HepG2 (cell line): ENCODE measurements around the gene NPAS2. TPM values are rescaled to one million over a fixed set of nuclear protein-coding genes. Genes with fewer than 3 reads are reported as not detected.

Source experiments
- ARID5B ChIP-seq: IDR thresholded peaks from 2 replicates; pipeline ENCODE4 v1.4.0; 2020; ENCODE audit warnings: mild to moderate bottlenecking, missing genetic modification reagents
- ARNTL ChIP-seq: sonication (generic); formaldehyde crosslinking; IDR thresholded peaks from 2 replicates; pipeline ENCODE4 v1.4.0; 2020; ENCODE audit warnings: mild to moderate bottlenecking, missing genetic modification reagents
- ATM ChIP-seq: fragments of 450-650 bp; IDR thresholded peaks from 2 replicates; pipeline ENCODE4 v1.7.1; 2017; ENCODE audit warnings: mild to moderate bottlenecking, borderline replicate concordance
- IKZF1 ChIP-seq: fragments of 450-650 bp; IDR thresholded peaks from 2 replicates; pipeline ENCODE4 v1.7.1; 2016
- JUN ChIP-seq: sonication (generic); formaldehyde crosslinking; IDR thresholded peaks from 2 replicates; pipeline ENCODE4 v1.4.0; 2020; ENCODE audit warnings: mild to moderate bottlenecking, missing genetic modification reagents
- JUNB ChIP-seq: sonication (generic); formaldehyde crosslinking; IDR thresholded peaks from 2 replicates; pipeline ENCODE4 v1.8.0; 2022; ENCODE audit warnings: missing genetic modification reagents, mild to moderate bottlenecking, borderline replicate concordance
- JUND ChIP-seq: sonication (generic); formaldehyde crosslinking; IDR thresholded peaks from 2 replicates; pipeline ENCODE4 v1.8.0; 2022; ENCODE audit warnings: mild to moderate bottlenecking, missing genetic modification reagents
- KDM6A ChIP-seq: IDR thresholded peaks from 2 replicates; pipeline ENCODE4 v1.6.1; 2016; ENCODE audit warnings: low read depth
- MEF2D ChIP-seq: sonication (generic); formaldehyde crosslinking; IDR thresholded peaks from 2 replicates; pipeline ENCODE4 v1.5.1; 2020; ENCODE audit warnings: mild to moderate bottlenecking, missing genetic modification reagents
- MYC ChIP-seq: sonication (generic); formaldehyde crosslinking; IDR thresholded peaks from 2 replicates; pipeline ENCODE4 v1.9.0; 2021; ENCODE audit warnings: missing genetic modification reagents, borderline replicate concordance
- PAF1 ChIP-seq: IDR thresholded peaks from 2 replicates; pipeline ENCODE4 v1.6.1; 2016; ENCODE audit warnings: missing genetic modification reagents, missing compliant biosample characterization
- TEAD2 ChIP-seq: sonication (generic); formaldehyde crosslinking; IDR thresholded peaks from 2 replicates; pipeline ENCODE4 v1.9.0; 2021; ENCODE audit warnings: missing genetic modification reagents
- TEAD3 ChIP-seq: optimal IDR thresholded peaks from 2 replicates; pipeline ENCODE3; 2016; ENCODE audit warnings: borderline replicate concordance
- TERF1 ChIP-seq: sonication (generic); formaldehyde crosslinking; IDR thresholded peaks from 2 replicates; pipeline ENCODE4 v1.8.0; 2022; ENCODE audit warnings: mild to moderate bottlenecking, missing genetic modification reagents, moderate library complexity
- ZBTB25 ChIP-seq: IDR thresholded peaks from 2 replicates; pipeline ENCODE4 v1.6.1; 2018; ENCODE audit warnings: missing genetic modification reagents
- ZNF34 ChIP-seq: sonication (generic); formaldehyde crosslinking; IDR thresholded peaks from 2 replicates; pipeline ENCODE4 v1.4.0; 2020; ENCODE audit warnings: mild to moderate bottlenecking, missing genetic modification reagents, borderline replicate concordance
- ZNF484 ChIP-seq: sonication (generic); formaldehyde crosslinking; IDR thresholded peaks from 2 replicates; pipeline ENCODE4 v1.5.1; 2020; ENCODE audit warnings: mild to moderate bottlenecking, low read depth, missing genetic modification reagents, borderline replicate concordance
- ZSCAN21 ChIP-seq: sonication (generic); formaldehyde crosslinking; IDR thresholded peaks from 2 replicates; pipeline ENCODE4 v1.8.0; 2022; ENCODE audit warnings: mild to moderate bottlenecking, missing genetic modification reagents, moderate library complexity, borderline replicate concordance
- polyA plus RNA-seq, 8 experiments: library from polyadenylated mRNA; depleted of rRNA in 3 of 8; stranded (reverse) in 7 of 8; unstranded in 1 of 8; fragments of >200 nt; fragmentation: Illumina TruSeq in 4 of 8; extraction: Trizol in 4 of 8; gene quantifications; 2 replicates each; pipeline versions ENCODE4 v1.2.1 to v1.2.3, GENCODE V29; 2011 to 2016; ENCODE audit warnings: low read depth in 4 of 8, missing spikeins in 1 of 8, mixed read lengths in 1 of 8; ENCODE audit not compliant: insufficient read depth in 1 of 8
- total RNA-seq, 5 experiments: library from RNA; depleted of rRNA; stranded (reverse); fragments of >200 nt; fragmentation: Illumina TruSeq; extraction: Trizol; gene quantifications; 2 replicates each; pipeline ENCODE4 v1.2.3, GENCODE V29; 2016; ENCODE audit warnings: low read depth in 1 of 5
- TF ChIP-seq, protein P1 (sequence below): IDR thresholded peaks from 2 replicates; pipeline ENCODE4 v1.6.1; 2016; ENCODE audit warnings: low read depth, missing genetic modification reagents, missing compliant biosample characterization

Gene NPAS2
- total and polyA plus RNA-seq, 2 of the 13 experiments (the other 11 are each of a cell fraction or from before 2014, with no cell fraction given) = 14.8 to 37.5 TPM

GRCh38 chr2:100875516-100876230, 55.7 kb downstream of the NPAS2 start (continued):
- TF ChIP-seq TERF1 = no peak
- TF ChIP-seq ZNF34 (CRISPR knock-in tag) = no peak
- peak; percentile 62; the same call in 1 of the 2 replicates for TF ChIP-seq ARNTL (CRISPR knock-in tag)
- no peak for TF ChIP-seq ZSCAN21 (CRISPR knock-in tag)
- TF ChIP-seq TEAD3 (CRISPR knock-in tag) = peak; percentile 40
- TF ChIP-seq ATM = no peak
- no peak for TF ChIP-seq MYC
- TF ChIP-seq, protein P1, sequence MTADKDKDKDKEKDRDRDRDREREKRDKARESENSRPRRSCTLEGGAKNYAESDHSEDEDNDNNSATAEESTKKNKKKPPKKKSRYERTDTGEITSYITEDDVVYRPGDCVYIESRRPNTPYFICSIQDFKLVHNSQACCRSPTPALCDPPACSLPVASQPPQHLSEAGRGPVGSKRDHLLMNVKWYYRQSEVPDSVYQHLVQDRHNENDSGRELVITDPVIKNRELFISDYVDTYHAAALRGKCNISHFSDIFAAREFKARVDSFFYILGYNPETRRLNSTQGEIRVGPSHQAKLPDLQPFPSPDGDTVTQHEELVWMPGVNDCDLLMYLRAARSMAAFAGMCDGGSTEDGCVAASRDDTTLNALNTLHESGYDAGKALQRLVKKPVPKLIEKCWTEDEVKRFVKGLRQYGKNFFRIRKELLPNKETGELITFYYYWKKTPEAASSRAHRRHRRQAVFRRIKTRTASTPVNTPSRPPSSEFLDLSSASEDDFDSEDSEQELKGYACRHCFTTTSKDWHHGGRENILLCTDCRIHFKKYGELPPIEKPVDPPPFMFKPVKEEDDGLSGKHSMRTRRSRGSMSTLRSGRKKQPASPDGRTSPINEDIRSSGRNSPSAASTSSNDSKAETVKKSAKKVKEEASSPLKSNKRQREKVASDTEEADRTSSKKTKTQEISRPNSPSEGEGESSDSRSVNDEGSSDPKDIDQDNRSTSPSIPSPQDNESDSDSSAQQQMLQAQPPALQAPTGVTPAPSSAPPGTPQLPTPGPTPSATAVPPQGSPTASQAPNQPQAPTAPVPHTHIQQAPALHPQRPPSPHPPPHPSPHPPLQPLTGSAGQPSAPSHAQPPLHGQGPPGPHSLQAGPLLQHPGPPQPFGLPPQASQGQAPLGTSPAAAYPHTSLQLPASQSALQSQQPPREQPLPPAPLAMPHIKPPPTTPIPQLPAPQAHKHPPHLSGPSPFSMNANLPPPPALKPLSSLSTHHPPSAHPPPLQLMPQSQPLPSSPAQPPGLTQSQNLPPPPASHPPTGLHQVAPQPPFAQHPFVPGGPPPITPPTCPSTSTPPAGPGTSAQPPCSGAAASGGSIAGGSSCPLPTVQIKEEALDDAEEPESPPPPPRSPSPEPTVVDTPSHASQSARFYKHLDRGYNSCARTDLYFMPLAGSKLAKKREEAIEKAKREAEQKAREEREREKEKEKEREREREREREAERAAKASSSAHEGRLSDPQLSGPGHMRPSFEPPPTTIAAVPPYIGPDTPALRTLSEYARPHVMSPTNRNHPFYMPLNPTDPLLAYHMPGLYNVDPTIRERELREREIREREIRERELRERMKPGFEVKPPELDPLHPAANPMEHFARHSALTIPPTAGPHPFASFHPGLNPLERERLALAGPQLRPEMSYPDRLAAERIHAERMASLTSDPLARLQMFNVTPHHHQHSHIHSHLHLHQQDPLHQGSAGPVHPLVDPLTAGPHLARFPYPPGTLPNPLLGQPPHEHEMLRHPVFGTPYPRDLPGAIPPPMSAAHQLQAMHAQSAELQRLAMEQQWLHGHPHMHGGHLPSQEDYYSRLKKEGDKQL = peak; percentile 28; the same call in 1 of the 2 replicates
- TF ChIP-seq JUN (CRISPR knock-in tag) = no peak
- TF ChIP-seq JUNB (CRISPR knock-in tag) = no peak
- TF ChIP-seq PAF1 (CRISPR knock-in tag) = no peak
- peak; percentile 35; the same call in 1 of the 2 replicates for TF ChIP-seq ZBTB25 (CRISPR knock-in tag)
- TF ChIP-seq MEF2D = peak; percentile 89
- no peak for TF ChIP-seq IKZF1
- no peak; the same call in 1 of the 2 replicates for TF ChIP-seq ZNF484 (CRISPR knock-in tag)
- TF ChIP-seq KDM6A (CRISPR knock-in tag) = peak; percentile 45
- no peak for TF ChIP-seq JUND (CRISPR knock-in tag)
- no peak for TF ChIP-seq TEAD2
- TF ChIP-seq ARID5B (CRISPR knock-in tag) = peak; percentile 76
